ENCODE measurements around the gene TPSAB1. TPM values are rescaled to one million over a fixed set of nuclear protein-coding genes. Genes with fewer than 3 reads are reported as not detected.

The TPSAB1 gene
- total and polyA plus RNA-seq, 2 donors (not counting 3 experiments of a cell fraction or from before 2014, with no cell fraction given), result not detected

GRCh38 chr16:1196494-1196893, 44.0 kb upstream of the TPSAB1 start:
- POLR2A ChIA-PET, result no interaction called here
- dilution Hi-C loops (cut with MboI; ENCODE audit: extremely low pct_ligation_motif_present, low sequenced_read_pairs), result no loop called here
- Histone ChIP-seq H3K79me2 (ENCODE audit: control insufficient read depth, insufficient read depth, low read length) (no peaks in the 10 kb centered on the region), H3K27ac (ENCODE audit: insufficient read depth, low read depth, low read length) (no peak overlapping the region), H4K20me1 (replicated peaks; ENCODE audit: control insufficient read depth, extremely low read depth, insufficient read depth, low read length) (no peaks in the 10 kb centered on the region), H3K4me2 (ENCODE audit: insufficient read depth, low read length) (no peak overlapping the region), H3K9me1 (replicated peaks; ENCODE audit: control insufficient read depth, extremely low read depth, insufficient read depth, low read length) (no peaks in the 10 kb centered on the region), H3K4me1 (ENCODE audit: control insufficient read depth, extremely low read depth, insufficient read depth, low read length) (no peaks in the 10 kb centered on the region), H3K9me3 (replicated peaks; ENCODE audit: control insufficient read depth, insufficient read depth, low read length) (no peaks in the 10 kb centered on the region), H3K9ac (replicated peaks; ENCODE audit: extremely low read depth, insufficient read depth, low read length) (no peak overlapping the region), H2AFZ (ENCODE audit: low read depth, low read length) (no peak overlapping the region), H3K4me3 (replicated peaks in 1 of 3; ENCODE audit: insufficient read depth in 1 of 3, low read depth in 1 of 3, low read length in 3 of 3) (no peak overlapping the region), H3K36me3 (ENCODE audit: control insufficient read depth in 2 of 2, extremely low read depth in 1 of 2, insufficient read depth in 2 of 2, low read length in 2 of 2) (no peaks in the 10 kb centered on the region), H3K27me3 (ENCODE audit: control insufficient read depth in 2 of 2, insufficient read depth in 2 of 2, low read length in 2 of 2) (no peaks in the 10 kb centered on the region)
- FAIRE-seq, result no peak
- intact Hi-C loops (cut with micrococcal nuclease), result no loop called here
- CTCF ChIA-PET, result interaction anchor here (0.7 kb wide), 1 partner anchor 9 kb away, joined by 3 read pairs; no protein-coding TSS in a partner anchor
- no TSS peak for BruUV-seq (replicated peaks)
- TF ChIP-seq JUN (IDR thresholded peaks at IDR 0.05; ENCODE audit: borderline replicate concordance, insufficient read depth, insufficient read length, low read depth), result no peak
- DNase-seq (ENCODE audit: low read depth, low spot score), result no peak

GRCh38 chr16:1197237-1197866, 43.2 kb upstream of the TPSAB1 start:
- DNase-seq (ENCODE audit: low read depth, low spot score) (no peak), FAIRE-seq (no peak)
- Histone ChIP-seq H3K27ac (ENCODE audit: insufficient read depth, low read depth, low read length) (no peak overlapping the region), H3K9me1 (replicated peaks; ENCODE audit: control insufficient read depth, extremely low read depth, insufficient read depth, low read length) (no peaks in the 10 kb centered on the region), H3K9ac (replicated peaks; ENCODE audit: extremely low read depth, insufficient read depth, low read length) (no peak overlapping the region), H3K9me3 (replicated peaks; ENCODE audit: control insufficient read depth, insufficient read depth, low read length) (no peaks in the 10 kb centered on the region), H3K36me3 (ENCODE audit: control insufficient read depth in 2 of 2, extremely low read depth in 1 of 2, insufficient read depth in 2 of 2, low read length in 2 of 2) (no peaks in the 10 kb centered on the region), H3K4me3 (replicated peaks in 1 of 3; ENCODE audit: insufficient read depth in 1 of 3, low read depth in 1 of 3, low read length in 3 of 3) (no peak overlapping the region), H3K4me2 (ENCODE audit: insufficient read depth, low read length) (no peak overlapping the region), H3K4me1 (ENCODE audit: control insufficient read depth, extremely low read depth, insufficient read depth, low read length) (no peaks in the 10 kb centered on the region), H2AFZ (ENCODE audit: low read depth, low read length) (no peak overlapping the region), H4K20me1 (replicated peaks; ENCODE audit: control insufficient read depth, extremely low read depth, insufficient read depth, low read length) (no peaks in the 10 kb centered on the region), H3K27me3 (ENCODE audit: control insufficient read depth in 2 of 2, insufficient read depth in 2 of 2, low read length in 2 of 2) (no peaks in the 10 kb centered on the region), H3K79me2 (ENCODE audit: control insufficient read depth, insufficient read depth, low read length) (no peaks in the 10 kb centered on the region)
- ChIA-PET CTCF (no interaction called here), POLR2A (no interaction called here)
- no TSS peak for BruUV-seq (replicated peaks)
- dilution Hi-C loops (cut with MboI; ENCODE audit: extremely low pct_ligation_motif_present, low sequenced_read_pairs) (no loop called here), intact Hi-C loops (cut with micrococcal nuclease) (no loop called here)
- TF ChIP-seq EZH2 (IDR thresholded peaks at IDR 0.05; ENCODE audit: borderline replicate concordance, low read depth, low read length, severe bottlenecking) (no peak), CTCF (IDR thresholded peaks at IDR 0.05; ENCODE audit: extremely low read depth in 1 of 2, insufficient read depth in 1 of 2, low read depth in 1 of 2, low read length in 2 of 2) (no peak), GATA2 (IDR thresholded peaks at IDR 0.05; ENCODE audit: insufficient read depth, insufficient read length, low read depth, low read length) (no peak), MAX (IDR thresholded peaks at IDR 0.05; ENCODE audit: insufficient read depth, insufficient read length) (no peak), POLR2AphosphoS5 (IDR thresholded peaks at IDR 0.05; ENCODE audit: insufficient read depth, low read depth, low read length) (no peak), JUN (IDR thresholded peaks at IDR 0.05; ENCODE audit: borderline replicate concordance, insufficient read depth, insufficient read length, low read depth) (no peak), POLR2A (IDR thresholded peaks at IDR 0.05; ENCODE audit: low read depth, low read length) (no peak), MYC (IDR thresholded peaks at IDR 0.05; ENCODE audit: low read depth, low read length) (no peak), FOS (IDR thresholded peaks at IDR 0.05; ENCODE audit: borderline replicate concordance, insufficient read depth, low read length) (no peak)
